Measurements from ENCODE around the gene TMC7.

DNA sequence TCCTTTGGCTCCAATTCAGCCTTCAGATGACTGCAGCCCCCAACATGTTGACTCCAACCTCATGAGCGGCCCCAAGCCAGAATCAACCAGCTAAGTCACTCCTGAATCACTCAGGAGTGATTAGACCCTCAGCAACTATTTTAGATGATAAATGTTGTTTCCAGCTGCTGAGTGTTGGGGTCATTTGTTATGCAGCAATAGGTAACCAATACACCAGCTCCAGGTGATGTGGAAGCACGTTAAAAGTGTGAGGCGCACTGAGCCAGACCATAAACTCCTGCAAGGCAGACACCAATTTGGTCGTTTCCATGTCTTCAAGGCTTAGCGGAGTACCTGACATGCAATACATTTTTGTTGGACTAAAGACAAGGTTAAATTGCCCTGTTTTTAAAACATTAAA is 101.1 kb downstream of the TMC7 start:
- TF ChIP-seq POLR2A (IDR thresholded peaks at IDR 0.05) = no peak
- TF ChIP-seq, protein P1, sequence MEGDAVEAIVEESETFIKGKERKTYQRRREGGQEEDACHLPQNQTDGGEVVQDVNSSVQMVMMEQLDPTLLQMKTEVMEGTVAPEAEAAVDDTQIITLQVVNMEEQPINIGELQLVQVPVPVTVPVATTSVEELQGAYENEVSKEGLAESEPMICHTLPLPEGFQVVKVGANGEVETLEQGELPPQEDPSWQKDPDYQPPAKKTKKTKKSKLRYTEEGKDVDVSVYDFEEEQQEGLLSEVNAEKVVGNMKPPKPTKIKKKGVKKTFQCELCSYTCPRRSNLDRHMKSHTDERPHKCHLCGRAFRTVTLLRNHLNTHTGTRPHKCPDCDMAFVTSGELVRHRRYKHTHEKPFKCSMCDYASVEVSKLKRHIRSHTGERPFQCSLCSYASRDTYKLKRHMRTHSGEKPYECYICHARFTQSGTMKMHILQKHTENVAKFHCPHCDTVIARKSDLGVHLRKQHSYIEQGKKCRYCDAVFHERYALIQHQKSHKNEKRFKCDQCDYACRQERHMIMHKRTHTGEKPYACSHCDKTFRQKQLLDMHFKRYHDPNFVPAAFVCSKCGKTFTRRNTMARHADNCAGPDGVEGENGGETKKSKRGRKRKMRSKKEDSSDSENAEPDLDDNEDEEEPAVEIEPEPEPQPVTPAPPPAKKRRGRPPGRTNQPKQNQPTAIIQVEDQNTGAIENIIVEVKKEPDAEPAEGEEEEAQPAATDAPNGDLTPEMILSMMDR (IDR thresholded peaks at IDR 0.05) = no peak

All from testis (tissue), 2 donors.